HG02885 (cell line): Measurements from ENCODE around the gene ARHGEF10L.
"Not testable (repeated sequence)": the region's sequence is repeated elsewhere in the genome, so short reads cannot be mapped to it uniquely, and the experiment has no call there.

Experiments used
- ATAC-seq: cut with Tn5 transposase; IDR thresholded peaks from one replicate; pipeline ENCODE4 v1.9.1; 2021; ENCODE audit warnings: mild to moderate bottlenecking; ENCODE audit not compliant: unreplicated experiment, poor library complexity

Gene ARHGEF10L

GRCh38 chr1:17606826-17607440 is 67.4 kb downstream of the ARHGEF10L start:
- ATAC-seq, result no peak

GRCh38 chr1:17607644-17608581 is 68.4 kb downstream of the ARHGEF10L start:
- ATAC-seq, result no peak

- no peak for ATAC-seq
Measured at GRCh38 chr1:17609529-17609928, 70.0 kb downstream of the ARHGEF10L start.

- no peak for ATAC-seq
Measured at GRCh38 chr1:17610085-17610484, 70.6 kb downstream of the ARHGEF10L start.

- no peak for ATAC-seq
Measured at GRCh38 chr1:17610713-17611112, 71.2 kb downstream of the ARHGEF10L start.

- no peak for ATAC-seq
Measured at GRCh38 chr1:17611991-17612390, 72.5 kb downstream of the ARHGEF10L start.

GRCh38 chr1:17612831-17613230 is 73.3 kb downstream of the ARHGEF10L start:
- no peak for ATAC-seq

DNA sequence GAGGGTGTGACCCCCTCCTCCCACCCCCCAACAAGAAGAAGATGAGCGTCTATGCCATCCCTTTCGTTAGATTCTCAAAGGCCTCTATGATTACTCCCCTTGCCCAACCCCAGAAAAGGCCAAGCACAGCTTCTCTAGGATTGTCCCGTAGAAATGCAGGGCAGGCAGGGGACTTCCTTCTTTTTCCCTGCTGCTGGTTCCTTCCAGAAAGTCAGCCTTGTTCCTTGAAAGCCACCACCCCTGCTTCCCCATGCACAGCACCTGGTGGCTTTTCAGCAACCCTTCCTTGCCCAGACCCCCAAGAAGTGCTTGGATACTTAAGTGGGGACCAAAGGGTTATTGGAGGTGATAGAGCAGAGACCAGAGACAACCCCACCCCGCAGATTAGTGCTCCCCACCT is 75.1 kb downstream of the ARHGEF10L start:
- ATAC-seq, result no peak

GRCh38 chr1:17615157-17615556 is 75.7 kb downstream of the ARHGEF10L start:
- ATAC-seq, result no peak

DNA sequence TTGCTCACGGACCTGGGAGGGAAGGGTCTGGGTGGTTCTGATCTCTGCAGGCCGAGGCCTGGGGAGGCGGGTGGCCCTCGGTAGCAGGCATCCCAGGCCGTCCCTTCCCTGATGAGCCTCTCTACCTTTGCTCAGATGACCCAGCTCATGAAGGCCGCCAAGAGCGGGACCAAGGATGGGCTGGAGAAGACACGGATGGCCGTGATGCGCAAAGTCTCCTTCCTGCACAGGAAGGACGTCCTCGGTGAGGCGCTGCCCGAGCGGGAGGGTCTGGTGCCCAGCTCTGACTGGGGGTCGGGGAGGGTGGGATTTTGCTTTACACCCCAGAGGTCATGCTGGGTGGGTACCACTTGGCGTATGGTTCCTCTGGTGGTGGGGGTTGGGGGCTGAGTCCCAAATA is 76.5 kb downstream of the ARHGEF10L start:
- ATAC-seq, result no peak

DNA sequence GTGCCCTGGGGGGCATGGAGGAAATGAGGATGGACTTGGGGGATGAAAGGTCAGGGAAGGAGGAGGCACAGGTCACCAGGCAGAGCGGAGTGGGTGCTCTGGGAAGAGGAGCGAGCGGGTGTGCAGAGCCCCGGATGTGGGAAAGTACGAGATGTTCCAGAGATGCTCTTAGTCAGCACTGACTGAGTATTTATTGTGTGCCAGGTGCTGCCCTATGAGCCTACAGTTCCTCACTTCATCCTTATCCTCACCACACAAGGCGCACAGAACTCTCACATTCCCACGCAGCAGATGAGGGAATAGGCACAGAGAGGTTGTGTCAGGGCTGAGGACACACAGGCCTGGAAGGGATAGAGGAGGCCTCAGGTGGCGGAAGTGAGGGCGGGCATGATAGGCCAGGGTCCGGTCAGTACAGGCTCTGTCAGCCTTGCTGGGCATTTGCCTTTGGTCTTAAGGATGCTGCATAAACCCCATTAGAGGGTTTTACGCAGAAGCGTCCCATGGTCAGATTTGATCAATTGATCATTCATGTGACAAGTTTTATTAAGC is 77.3 kb downstream of the ARHGEF10L start:
- ATAC-seq, result no peak

DNA sequence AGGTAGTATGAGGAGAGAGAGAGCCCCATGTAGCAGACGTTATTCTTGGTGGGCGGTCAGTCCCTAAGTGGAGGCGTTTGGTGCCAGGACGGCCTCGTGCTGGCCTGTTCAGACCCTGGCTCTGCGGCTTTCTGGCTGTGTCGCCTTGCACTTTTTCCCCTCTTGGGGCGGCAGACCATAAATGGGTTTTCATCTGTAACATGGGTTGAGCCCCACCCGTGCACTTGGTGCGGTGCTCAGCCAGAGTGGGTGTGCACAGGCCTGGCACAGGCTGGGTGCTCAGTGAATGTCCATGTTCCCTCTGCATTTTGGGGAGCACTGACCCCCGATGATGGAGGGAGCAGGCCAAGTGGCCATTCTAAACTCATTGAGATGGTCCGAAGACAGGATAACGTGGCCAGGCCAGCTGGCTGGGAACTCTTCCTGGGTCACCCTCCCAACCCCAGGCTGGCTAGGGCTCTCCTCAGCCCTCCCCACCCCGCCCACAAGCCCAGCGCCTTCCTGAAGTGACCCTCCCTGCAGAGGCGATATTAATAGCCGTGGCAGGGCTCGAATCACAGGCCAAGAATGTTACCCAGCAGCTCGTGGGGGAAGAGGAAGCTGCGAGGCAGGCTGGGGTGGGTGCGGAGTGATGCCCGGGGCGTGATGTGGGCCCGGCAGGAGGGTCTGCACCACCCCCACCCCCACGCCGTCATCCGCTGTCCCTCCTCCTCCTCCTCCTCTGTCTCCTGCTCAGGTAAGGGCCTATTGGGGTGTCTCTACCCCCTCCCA is 78.5 kb downstream of the ARHGEF10L start:
- ATAC-seq, result no peak

DNA sequence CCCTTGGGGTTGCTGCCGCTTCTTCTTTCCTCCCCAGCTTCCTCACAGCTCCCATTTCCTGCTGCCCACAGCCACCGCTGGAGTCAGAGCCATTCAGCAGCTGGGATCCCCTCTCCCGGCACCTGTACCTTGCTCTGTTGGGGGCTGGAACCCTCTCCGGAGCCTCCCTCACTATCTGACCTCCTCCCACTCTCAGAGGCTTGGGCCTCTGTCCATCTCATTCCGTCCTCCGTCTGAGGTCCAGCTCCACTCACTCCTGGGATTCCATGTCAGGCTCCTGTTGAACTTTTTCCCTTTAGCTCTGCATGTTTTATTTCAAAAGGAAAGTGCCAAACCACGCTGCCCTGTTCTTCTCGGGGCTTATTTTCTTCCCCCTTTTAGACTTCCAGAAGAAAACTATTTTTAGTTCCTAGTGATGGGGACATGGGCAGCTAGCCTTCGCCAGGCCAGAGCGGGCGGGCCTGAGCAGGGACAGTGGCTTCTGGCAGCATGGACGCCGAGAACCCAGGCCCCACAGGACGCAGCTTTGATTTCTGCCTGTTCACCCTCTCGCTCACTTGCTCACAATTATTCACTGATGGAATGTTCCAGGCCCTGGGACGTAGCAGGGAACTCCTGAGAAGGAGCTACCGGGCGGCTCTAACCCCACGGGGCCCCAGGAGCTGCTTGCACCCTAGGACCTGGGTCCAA is 79.2 kb downstream of the ARHGEF10L start:
- no peak for ATAC-seq

DNA sequence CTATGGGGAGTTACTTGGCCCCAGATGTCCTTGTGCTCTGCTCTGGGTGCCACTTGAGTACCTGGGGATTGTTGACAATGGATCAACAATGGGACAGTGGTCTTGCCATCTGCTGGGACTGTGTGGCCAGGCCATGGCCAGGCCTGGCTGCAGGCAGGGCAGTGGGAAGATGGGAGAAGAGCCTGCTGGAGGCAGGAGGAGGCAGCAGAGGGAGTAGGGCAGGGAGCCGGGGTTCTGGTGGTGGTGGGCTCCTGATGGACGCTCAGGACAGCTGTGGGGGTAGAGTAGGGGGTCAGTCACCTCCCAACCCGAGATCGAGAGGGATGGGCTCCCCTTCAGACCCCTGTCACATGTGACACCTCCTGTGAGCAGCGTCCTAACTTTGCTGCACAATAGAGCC is 81.0 kb downstream of the ARHGEF10L start:
- ATAC-seq, result no peak

DNA sequence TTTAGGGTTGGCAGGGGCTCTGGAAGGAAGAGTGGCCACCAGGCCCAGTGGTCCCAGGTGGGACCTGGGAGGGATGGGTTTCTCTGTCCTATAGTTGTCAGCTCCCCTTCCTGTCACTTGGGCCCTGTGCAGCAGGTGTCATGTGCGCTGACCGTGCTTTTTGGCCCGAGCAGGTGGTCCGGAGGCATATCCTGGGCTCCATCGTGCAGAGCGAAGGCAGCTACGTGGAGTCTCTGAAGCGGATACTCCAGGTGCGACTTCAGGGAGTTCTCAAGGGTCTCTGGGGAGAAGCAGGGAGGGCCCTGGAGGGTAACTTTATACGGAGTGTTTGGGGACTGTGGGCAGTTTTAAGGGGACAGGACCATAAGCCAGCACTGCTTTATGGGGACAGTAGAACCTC is 82.2 kb downstream of the ARHGEF10L start:
- no peak for ATAC-seq

- ATAC-seq, result no peak
Measured at GRCh38 chr1:17622823-17623222, 83.3 kb downstream of the ARHGEF10L start.

DNA sequence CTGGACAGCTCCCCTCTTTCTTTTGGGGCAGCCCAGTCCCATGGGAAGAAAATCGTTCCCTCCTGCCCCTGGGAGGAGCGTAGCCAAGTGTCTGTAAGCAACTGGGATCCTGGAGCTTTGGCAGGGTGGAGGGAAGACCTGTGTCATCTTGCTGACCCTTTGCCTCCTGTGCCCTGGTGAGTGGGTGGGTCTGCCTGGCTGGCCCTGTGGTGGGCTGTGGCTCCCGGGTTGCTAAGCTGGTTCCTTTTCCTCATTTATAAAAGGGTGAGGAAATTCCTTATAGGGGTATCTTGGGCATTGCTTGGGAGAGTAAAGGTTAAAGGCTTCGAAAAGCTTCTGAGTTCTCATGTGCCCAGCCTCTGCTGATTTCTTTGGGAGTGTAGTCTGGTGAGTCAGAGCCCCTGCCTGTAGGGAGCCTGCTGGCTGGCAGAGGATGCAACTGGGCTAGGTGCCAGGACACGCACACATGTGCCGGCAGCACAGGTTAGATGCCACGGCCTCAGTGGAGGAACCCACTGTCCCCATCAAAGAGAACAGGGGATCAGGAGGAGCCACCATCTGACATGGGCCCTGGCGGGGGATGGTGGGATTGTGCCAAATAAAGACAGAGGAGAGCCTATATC is 85.2 kb downstream of the ARHGEF10L start:
- no peak for ATAC-seq

DNA sequence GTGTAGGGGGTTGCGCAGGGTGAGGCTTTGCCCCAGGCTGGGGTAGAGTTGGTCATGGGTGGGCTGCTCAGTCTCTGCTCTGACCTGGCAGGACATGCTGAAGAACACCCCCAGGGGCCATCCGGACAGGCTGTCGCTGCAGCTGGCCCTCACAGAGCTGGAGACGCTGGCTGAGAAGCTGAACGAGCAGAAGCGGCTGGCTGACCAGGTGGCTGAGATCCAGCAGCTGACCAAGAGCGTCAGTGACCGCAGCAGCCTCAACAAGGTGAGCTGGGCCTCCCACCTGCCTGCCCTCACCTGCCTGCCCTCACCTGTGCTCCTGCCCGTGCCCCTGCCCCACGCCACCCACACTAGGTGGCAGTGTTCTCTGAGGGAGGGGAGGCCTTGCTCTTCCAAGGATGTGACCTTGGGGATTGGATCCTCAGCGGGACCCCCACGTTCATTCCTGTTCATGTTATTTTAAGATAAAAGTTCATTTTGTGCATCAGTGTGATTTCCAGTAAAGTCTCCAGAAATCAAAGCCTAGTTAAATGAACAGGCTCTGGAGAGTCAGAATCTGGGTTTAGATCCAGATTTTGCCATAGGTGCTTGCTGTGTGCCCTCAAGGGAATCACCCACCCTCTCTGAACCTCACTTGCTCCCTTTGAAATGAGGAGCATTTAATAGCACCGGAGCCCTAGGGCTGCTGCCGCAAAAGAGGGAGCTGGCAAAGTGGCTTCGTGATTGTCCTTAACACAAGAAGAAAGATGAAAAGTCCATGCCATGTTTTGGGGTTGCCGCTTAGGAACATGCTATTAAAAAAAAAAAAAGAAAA is 87.9 kb downstream of the ARHGEF10L start:
- no peak for ATAC-seq

GRCh38 chr1:17629046-17629445 is 89.5 kb downstream of the ARHGEF10L start:
- not testable (repeated sequence) for ATAC-seq
